ENCODE results near the gene NUDT4. TPM values are rescaled to one million over a fixed set of nuclear protein-coding genes. Genes with fewer than 3 reads are reported as not detected.
"Not testable (repeated sequence)": the region's sequence is repeated elsewhere in the genome, so short reads cannot be mapped to it uniquely, and the experiment has no call there.

Gene NUDT4
- total RNA-seq, 1 donor from 2014 or later: 117 TPM

DNA sequence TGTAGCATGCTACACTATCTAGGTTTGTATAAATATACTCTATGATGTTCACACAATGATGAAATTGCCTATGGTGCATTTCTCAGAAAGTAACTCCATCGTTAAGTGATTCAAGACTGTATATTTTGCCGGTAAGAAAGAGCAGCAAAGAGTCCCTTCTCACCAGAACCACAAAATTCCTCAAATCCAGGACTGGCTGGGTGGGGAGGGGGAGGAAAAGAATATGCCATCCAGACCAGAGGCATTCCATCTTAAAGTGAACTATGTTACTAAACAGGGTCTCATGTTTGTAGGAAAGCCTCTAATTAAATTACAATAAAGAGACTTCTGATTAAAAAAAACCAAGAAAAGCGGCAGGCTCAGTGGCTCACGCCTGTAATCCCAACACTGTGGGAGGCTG, 52.6 kb downstream of the NUDT4 start:
- Histone ChIP-seq H3K27ac (no peak overlapping the region), H3K27me3 (no peaks in the 10 kb centered on the region), H3K36me3 (no peaks in the 10 kb centered on the region), H3K4me3 (no peak overlapping the region), H3K9me3 (no peaks in the 10 kb centered on the region), H3K4me1 (peaks cover 0 to 54% of the 10 kb centered on the region in 2 donors)
- DNase-seq (ENCODE audit: low spot score in 2 of 2): no peak
- TF ChIP-seq, protein P1, sequence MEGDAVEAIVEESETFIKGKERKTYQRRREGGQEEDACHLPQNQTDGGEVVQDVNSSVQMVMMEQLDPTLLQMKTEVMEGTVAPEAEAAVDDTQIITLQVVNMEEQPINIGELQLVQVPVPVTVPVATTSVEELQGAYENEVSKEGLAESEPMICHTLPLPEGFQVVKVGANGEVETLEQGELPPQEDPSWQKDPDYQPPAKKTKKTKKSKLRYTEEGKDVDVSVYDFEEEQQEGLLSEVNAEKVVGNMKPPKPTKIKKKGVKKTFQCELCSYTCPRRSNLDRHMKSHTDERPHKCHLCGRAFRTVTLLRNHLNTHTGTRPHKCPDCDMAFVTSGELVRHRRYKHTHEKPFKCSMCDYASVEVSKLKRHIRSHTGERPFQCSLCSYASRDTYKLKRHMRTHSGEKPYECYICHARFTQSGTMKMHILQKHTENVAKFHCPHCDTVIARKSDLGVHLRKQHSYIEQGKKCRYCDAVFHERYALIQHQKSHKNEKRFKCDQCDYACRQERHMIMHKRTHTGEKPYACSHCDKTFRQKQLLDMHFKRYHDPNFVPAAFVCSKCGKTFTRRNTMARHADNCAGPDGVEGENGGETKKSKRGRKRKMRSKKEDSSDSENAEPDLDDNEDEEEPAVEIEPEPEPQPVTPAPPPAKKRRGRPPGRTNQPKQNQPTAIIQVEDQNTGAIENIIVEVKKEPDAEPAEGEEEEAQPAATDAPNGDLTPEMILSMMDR (IDR thresholded peaks at IDR 0.05): no peak
- intact Hi-C loops (cut with DNase I): no loop called here

DNA sequence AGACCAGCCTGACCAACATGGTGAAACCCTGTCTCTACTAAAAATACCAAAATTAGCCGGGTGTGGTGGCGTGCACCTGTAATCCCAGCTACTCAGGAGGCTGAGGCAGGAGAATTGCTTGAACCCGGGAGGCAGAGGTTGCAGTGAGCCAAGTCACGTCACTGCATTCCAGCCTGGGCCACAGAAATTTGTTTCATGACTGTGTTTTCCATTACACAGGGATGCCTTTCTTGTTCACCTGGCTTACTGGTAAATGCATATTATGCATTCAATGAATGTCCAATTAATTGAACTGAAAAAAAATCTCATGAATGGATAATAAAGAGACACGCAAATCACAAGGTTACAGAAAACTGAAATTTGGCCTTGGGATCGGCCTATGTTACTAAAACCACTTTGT, 54.3 kb downstream of the NUDT4 start:
- intact Hi-C loops (cut with DNase I); H3K27me3 ChIP-seq; H3K9me3 ChIP-seq; H3K4me3 ChIP-seq; H3K36me3 ChIP-seq; DNase-seq (ENCODE audit: low spot score in 2 of 2): not testable (repeated sequence)
- peaks cover 0 to 45% of the 10 kb centered on the region in 2 donors for H3K4me1 ChIP-seq
- peak overlapping the region in 1 of 2 donors; percentile 39 for H3K27ac ChIP-seq

DNA sequence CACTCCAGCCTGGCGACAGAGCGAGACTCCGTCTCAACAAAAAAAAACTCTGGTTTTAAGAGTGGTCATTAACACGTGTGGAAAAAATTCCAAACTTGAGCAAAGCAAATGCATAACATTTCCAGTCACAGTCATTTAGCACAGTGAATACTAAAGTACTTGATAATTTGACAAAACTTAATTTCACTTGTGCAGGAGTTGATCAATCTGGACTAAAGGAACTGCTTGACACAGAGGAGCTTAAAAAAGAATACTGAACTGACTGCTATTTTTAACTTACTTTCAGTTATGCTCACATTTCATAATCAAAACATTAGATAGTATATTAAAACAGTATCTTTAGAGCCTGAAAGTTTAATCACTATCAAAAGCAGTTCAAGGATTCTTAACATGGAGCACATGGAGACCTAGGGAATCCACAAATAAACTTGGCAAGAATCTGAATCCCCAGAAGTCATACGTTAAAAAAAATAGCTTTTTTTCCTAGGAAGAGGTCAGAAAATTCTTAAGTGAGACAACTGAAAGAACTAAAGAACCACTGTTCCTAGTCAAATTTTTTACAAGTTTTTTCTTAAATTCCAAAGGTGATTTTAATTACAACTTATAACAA, 56.6 kb downstream of the NUDT4 start:
- Histone ChIP-seq H3K4me1 (peaks cover 2 to 44% of the 10 kb centered on the region in 2 donors), H3K27ac (peak overlapping the region in 1 of 2 donors; percentile 41), H3K4me3 (peak overlapping the region; percentile 28 to 29), H3K36me3 (no peaks in the 10 kb centered on the region), H3K9me3 (no peaks in the 10 kb centered on the region), H3K27me3 (no peaks in the 10 kb centered on the region)
- intact Hi-C loops (cut with DNase I): no loop called here
- TF ChIP-seq, protein P1 (IDR thresholded peaks at IDR 0.05): no peak
- no peak for DNase-seq (ENCODE audit: low spot score in 2 of 2)

DNA sequence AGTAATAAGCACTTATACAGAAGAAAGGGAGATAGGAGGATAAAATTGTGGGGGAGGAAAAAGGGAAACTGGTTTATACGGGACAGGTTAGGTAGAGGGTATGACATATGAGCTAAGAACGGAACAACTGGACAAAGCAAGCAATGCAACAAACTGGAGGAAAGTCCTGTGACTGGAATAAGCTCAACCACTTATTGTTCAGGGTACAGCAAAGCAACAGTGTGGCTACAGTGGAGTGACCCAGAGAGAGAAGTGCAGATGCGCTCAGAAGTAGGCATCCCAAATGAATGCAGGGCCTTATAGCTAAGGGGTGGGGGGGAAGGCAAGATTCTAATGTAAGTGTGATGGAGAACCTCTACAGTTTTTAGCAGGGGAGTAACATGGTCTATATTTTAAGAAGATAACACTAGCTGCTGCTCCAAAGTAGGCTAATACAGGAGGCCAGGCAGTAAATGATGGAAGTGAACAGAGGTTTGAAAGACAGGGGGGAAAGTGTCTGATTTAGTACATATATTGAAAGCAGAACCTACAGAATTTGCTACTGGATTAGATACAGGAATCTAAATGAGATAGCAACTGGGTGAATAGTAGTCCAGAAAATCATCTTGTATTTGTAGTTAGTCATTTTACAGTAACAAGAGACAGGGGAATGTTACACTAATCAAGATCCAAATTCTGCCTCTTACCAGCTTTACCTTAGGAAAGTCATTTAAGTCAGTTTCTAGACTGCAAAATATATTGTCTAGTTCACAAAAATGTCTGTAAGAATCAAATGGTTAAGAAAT, 60.7 kb downstream of the NUDT4 start:
- TF ChIP-seq, protein P1 (IDR thresholded peaks at IDR 0.05): no peak
- Histone ChIP-seq H3K9me3 (no peaks in the 10 kb centered on the region), H3K27me3 (no peaks in the 10 kb centered on the region), H3K4me1 (peaks cover 2 to 35% of the 10 kb centered on the region in 2 donors), H3K27ac (no peak overlapping the region), H3K36me3 (no peaks in the 10 kb centered on the region), H3K4me3 (no peak overlapping the region)
- no peak for DNase-seq (ENCODE audit: low spot score in 2 of 2)
- intact Hi-C loops (cut with DNase I): no loop called here

DNA sequence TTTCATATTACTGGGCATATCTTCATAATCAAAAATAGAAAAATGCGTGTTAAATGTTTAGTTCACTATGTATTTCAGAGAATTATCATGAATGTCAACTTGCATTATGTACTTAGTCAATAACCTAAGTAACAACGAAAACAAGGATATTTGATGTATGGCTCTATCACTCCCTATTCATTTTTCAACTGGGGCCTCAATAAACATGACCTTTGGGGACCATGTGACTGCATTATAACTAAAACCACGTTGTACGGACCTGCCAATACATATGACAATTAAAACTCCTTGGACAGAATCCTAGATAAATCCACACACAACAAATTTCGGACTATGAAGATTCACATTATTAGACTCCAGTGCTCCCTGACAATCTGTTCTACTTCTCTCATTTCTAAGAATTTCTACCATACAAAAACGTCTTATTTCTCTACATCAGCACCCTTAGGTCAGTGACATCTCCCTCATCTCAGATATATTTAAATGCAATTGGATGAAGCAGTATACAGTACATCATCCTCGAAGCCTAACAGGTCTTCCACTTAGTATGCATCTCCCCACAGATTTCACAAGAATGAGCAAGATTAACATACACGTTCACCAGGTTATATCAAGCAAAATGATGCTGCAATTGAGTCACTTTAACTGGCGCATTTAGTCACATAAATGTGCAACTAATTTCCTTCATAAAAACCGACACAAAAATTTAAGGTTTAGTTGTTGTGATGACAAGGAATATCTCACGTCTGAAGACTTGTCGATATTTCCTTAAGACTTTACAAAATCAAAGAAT, 62.5 kb downstream of the NUDT4 start:
- no peak for DNase-seq (ENCODE audit: low spot score in 2 of 2)
- TF ChIP-seq, protein P1 (IDR thresholded peaks at IDR 0.05): no peak
- intact Hi-C loops (cut with DNase I): no loop called here
- no peak overlapping the region for H3K27ac ChIP-seq
- no peaks in the 10 kb centered on the region for H3K36me3 ChIP-seq
- no peaks in the 10 kb centered on the region for H3K9me3 ChIP-seq
- H3K4me3 ChIP-seq: peak overlapping the region; percentile 80 to 87
- H3K4me1 ChIP-seq: peaks cover 2 to 22% of the 10 kb centered on the region in 2 donors
- H3K27me3 ChIP-seq: no peaks in the 10 kb centered on the region
